NCI-H2081 treated with DMSO at 0.1 percent for 48 hours (cell line): ENCODE results near the gene PDLIM5.
A peak's percentile ranks its signal among the peaks of the same experiment; 100 is the strongest.
"Not testable (repeated sequence)": the region's sequence is repeated elsewhere in the genome, so short reads cannot be mapped to it uniquely, and the experiment has no call there.

Experiments used
- DNase-seq: peaks from one replicate; lab custom pipeline; 2025; lab: John Stamatoyannopoulos, UW

Gene PDLIM5

GRCh38 chr4:94463771-94464170 lies 12.0 kb downstream of the PDLIM5 start:
- DNase-seq: no peak

DNA sequence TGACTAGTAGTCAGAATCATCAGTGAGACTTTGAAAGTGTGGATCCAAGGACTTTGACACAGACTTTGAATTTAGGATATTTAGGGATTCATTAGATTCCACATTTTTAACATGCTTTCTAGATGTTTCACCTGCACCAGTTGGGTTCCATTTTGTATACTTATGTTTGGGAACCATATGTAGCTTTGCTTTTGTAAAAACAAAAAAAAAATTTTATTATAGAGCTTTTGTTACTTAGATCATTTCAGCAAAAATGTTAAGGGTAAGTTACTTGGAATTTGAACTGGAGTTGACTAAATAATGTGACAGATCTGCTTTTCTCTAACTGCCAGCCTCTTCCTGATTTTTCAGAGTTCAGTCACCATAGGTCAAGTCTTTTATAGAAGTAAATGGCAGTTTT lies 14.6 kb downstream of the PDLIM5 start:
- DNase-seq: no peak

- DNase-seq: no peak
Measured at GRCh38 chr4:94466923-94467322, 15.2 kb downstream of the PDLIM5 start.

- no peak for DNase-seq
Measured at GRCh38 chr4:94468093-94468769, 16.5 kb downstream of the PDLIM5 start.

- no peak for DNase-seq
Measured at GRCh38 chr4:94469221-94469784, 17.6 kb downstream of the PDLIM5 start.

DNA sequence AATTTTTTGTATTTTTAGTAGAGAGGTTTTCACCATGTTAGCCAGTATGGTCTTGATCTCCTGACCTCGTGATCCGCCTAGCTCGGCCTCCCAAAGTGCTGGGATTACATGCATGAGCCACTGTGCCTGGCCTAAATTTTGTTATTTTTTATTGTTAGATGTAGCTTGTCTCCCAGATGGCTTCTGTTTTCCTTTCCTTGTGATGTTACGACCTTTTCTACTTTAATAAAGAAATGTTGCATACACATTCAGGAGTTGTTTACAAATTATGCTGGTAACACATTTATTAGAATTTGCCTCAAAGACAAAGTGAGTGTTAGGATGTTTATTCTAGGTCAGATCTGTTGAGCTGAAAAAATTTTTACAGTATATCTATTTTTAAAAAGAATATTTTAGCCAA lies 18.4 kb downstream of the PDLIM5 start:
- DNase-seq: no peak

DNA sequence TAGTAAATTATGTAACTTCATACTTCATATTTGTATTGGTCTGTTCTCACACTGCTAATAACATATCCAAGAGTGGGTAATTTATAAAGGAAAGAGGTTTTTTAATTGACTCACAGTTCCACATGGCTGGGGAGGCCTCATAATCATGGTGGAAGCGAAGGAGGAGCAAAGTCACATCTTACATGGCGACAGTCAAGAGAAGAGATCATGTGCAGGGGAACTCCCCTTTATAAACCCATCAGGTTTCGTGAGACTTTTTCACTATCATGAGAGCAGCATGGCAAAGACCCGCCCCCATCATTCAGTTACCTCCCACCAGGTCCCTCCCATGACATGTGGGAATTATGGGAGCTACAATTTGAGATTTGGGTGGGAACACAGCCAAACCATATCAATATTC lies 19.0 kb downstream of the PDLIM5 start:
- not testable (repeated sequence) for DNase-seq

- peak; percentile 24 for DNase-seq
Measured at GRCh38 chr4:94472056-94472826, 20.5 kb downstream of the PDLIM5 start.

DNA sequence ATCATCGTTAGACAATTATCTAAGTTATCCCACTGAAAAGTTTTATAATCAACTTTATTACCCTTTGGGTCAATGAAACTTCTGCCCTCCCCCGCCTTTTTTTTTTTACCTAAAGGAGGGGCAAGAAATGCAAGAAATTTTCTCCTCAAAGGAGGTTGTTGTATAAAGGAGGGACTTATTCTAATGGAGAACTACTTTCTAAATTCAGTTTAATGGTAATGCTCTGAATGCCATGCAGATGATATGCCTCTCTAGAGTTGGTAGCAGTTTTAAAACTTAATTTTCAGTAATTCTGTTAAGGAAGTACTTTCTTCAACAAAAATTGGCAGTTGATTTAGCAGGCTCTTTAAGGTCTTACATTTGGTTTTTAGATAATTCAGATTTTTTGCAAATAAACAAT lies 23.3 kb downstream of the PDLIM5 start:
- DNase-seq: no peak

GRCh38 chr4:94475794-94476193 lies 24.1 kb downstream of the PDLIM5 start:
- no peak for DNase-seq

GRCh38 chr4:94477227-94477626 lies 25.5 kb downstream of the PDLIM5 start:
- DNase-seq: no peak

DNA sequence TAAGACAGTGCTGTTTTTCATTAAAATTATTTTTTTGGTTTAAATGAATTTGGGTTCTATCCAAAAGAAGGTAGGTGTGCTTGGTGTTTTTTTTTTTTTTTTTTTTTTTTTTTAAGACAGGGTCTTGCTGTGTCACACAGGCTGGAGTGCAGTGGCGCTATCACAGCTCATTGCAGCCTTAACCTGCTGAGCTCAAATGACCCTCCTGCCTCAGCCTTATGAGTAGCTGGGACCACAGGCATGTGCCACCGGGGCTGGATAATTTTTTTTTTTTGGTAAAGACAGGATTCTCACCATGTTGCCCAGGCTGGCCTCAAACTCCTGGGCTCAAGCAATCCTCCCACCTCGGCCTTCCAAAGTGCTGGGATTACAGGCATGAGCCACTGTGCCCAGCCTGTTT lies 27.1 kb downstream of the PDLIM5 start:
- DNase-seq: not testable (repeated sequence)

GRCh38 chr4:94479358-94480141 lies 27.8 kb downstream of the PDLIM5 start:
- DNase-seq: no peak

- DNase-seq: no peak
Measured at GRCh38 chr4:94480362-94480951, 28.7 kb downstream of the PDLIM5 start.

DNA sequence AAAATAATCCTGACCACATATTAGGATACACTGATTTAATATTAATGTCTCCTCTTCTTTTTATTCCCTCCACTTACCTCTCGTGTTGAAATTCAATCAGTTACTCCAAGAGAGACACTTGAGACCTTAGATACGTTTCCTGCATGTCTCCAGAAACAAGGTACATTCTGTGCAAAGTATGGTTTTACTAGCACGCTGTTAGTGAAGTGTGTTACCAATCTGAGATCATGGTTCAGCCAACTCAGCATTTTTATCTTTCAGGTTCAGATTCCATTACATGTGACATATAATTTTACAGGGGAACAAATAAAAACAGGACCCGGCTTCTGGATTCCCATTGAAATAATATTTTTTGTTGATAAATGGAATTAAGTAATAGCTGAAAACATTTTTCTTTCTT lies 32.2 kb downstream of the PDLIM5 start:
- no peak for DNase-seq

- no peak for DNase-seq
Measured at GRCh38 chr4:94484818-94485217, 33.1 kb downstream of the PDLIM5 start.

DNA sequence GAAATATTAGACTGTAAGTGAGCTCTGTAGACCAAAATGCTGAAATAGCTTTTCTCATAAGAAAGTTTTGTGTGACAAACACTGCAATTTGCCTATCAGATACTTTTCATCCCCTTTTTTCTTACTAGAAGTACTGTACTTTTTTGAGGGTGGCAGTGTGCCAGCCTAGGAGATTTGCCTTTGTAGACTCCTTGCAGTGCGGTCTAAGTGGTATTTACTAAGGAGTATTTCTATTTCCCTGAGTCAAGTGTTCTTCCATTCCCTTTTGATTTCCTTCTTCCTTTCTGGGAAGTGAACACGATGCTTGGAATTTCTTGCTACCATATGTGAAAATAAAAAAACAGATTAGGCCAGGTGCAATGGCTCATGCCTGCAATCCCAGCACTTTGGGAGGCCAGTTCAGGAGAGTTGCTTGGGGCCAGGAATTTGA lies 34.6 kb downstream of the PDLIM5 start:
- no peak for DNase-seq

- no peak for DNase-seq
Measured at GRCh38 chr4:94488670-94489069, 36.9 kb downstream of the PDLIM5 start.

DNA sequence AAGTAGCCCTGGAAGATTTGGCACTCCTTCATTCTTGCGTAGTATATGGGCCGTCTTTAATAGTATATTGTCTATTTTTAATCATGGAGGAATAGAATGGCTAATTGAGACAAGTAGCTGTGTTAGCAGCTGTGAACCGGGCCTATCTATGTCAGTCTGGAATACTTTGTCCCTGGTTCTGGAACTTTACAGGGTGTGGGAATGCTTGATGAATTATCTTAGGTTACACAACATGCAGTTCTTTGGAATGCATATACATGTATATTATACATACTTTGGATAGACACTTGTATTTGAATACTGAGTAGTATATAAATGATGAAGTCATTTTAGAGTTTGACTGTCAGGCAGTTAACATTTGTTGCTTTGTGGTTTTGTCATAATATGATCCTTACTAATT lies 37.4 kb downstream of the PDLIM5 start:
- no peak for DNase-seq

GRCh38 chr4:94490437-94490836 lies 38.7 kb downstream of the PDLIM5 start:
- DNase-seq: no peak

- no peak for DNase-seq
Measured at GRCh38 chr4:94491322-94491721, 39.6 kb downstream of the PDLIM5 start.

GRCh38 chr4:94495408-94495807 lies 43.7 kb downstream of the PDLIM5 start:
- DNase-seq: no peak
